NCI-H460 (cell line): ENCODE results near the gene MRPL51. TPM values are rescaled to one million over a fixed set of nuclear protein-coding genes. Genes with fewer than 3 reads are reported as not detected.
"Not testable (repeated sequence)": the region's sequence is repeated elsewhere in the genome, so short reads cannot be mapped to it uniquely, and the experiment has no call there.

ENCODE experiments used
- DNase-seq: peaks from one replicate; pipeline ENCODE4 v3.0.0-alpha.2; 2016; ENCODE audit warnings: low read depth; ENCODE audit errors: extremely low read depth
- total RNA-seq: library from RNA; depleted of rRNA; stranded (reverse); fragments of >200 nt; shearing (Covaris generic); gene quantifications from 2 replicates; pipeline ENCODE4 v1.2.3, GENCODE V29; 2014

The MRPL51 gene
- total RNA-seq, 1 experiment from 2014 or later: 150 TPM

DNA sequence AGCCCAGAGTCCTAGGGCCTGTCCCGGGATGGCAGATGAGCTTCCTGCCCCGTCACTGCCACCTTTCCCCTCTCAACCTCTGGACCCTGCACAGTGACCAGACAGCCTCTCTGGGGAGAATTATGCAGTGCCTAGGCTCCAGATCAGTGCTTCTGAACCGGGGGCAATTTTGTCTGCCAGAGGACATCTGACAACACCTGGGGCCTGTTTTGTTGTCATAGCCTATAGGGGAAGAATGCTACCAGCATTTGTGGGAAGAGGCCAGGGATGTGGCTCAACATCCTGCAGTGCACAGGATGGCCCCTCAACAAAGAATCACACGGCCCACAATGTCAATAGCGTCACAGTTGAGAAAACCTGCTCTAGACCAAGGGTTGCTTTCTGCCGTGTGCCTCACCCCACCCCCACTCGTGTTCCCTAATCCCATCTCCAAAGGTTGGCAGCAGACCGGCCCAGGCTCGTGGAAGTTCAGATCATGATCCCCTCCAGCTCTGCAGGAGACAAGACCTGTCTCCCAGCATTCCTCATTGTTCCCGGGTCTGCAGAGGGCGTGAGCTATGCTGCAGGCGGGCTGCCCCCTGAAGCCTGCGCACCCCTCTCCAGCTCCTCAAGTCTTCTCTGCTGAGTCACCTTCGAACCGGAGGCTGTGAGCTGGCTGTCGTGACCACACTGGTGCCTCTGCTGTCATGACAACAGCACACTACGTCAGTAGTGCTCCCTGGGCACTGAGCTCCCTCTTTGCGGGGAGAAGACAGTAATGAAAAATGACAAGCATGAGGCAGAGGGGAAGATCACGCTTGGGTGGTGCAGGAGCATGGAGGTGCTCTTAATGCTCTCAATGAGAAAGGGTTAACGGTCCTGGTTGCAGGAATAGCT is 39.2 kb upstream of the MRPL51 start:
- peak; percentile 85 for DNase-seq

DNA sequence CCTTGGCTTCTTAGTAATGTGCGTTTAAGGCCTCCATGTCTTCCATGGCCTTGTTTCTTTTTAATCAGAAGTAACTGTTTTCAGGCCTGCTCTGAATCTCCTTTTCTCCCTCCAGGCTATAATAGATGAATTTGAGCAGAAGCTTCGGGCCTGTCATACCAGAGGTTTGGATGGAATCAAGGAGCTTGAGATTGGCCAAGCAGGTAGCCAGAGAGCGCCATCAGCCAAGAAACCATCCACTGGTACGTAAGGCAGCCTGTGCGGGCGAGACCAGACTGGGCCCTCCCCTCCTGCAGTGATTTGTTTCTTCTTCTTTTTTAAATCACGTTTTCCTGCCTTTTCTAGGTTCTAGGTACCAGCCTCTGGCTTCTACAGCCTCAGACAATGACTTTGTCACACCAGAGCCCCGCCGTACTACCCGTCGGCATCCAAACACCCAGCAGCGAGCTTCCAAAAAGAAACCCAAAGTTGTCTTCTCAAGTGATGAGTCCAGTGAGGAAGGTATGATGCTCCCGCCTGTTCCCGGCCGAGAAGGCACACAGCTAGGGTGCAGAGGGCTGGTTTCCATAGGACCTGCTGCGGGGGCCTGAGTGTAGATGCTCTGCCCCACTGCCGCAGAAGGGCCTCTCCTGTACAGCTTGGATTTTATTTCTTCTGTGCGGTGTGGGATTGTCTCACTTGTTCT is 37.7 kb upstream of the MRPL51 start:
- no peak for DNase-seq

DNA sequence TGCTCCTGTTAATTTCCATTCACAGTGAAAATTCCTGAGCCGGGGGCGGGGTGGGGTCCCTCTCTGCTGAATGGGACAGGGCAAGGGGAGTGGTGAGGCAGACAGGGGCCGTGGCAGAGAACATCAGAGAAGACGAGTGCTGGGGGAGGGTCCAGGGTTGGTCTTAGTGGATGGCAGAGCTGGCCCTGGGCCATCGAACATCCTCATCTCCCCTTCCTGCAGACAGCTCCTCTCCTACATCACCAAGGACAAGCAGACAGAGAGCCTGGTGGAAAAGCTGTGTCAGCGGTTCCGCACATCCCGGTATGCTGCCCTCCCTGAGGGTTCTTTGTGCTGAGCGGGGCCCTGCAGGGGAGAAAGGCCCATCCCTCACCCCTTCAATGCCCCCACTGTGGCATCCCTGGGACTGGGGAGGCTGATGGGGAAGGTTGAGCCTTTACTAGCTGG is 36.3 kb upstream of the MRPL51 start:
- no peak for DNase-seq

DNA sequence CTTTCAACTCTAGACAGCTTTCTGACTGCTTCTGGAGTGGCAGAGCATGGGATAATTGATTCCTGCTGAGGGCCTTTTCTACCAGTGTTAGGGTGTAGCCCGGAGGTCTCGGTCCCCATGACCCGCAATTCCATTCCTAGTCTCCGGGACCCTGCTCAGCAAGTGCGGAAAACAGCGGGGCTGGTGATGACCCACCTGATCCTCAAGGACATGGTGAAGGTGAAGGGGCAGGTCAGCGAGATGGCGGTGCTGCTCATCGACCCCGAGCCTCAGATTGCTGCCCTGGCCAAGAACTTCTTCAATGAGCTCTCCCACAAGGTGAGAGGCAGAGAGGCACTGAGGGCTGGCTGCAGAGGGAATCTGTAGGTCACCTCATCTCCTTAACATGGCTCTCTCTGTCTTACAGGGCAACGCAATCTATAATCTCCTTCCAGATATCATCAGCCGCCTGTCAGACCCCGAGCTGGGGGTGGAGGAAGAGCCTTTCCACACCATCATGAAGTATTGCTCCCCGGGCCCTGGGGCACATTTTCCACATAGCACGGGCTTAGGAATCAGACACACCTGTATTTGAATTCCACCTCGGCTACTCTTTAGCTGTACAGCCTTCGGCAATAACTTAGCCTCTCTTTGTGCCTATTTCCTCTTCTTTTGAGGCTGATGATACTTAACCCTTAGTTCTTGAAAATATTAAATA is 35.6 kb upstream of the MRPL51 start:
- DNase-seq: no peak

DNA sequence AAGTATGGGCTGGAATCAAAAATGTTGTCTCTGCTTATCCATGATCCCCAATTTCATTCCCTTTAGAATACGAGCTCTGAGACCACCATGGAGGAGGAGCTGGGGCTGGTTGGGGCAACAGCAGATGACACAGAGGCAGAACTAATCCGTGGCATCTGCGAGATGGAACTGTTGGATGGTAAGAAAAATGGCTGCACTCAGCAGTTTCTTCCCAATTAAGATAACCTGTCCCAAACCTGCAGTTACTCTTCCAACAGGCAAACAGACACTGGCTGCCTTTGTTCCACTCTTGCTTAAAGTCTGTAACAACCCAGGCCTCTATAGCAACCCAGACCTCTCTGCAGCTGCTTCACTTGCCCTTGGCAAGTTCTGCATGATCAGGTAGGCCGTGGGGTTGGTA is 34.6 kb upstream of the MRPL51 start:
- DNase-seq: no peak

DNA sequence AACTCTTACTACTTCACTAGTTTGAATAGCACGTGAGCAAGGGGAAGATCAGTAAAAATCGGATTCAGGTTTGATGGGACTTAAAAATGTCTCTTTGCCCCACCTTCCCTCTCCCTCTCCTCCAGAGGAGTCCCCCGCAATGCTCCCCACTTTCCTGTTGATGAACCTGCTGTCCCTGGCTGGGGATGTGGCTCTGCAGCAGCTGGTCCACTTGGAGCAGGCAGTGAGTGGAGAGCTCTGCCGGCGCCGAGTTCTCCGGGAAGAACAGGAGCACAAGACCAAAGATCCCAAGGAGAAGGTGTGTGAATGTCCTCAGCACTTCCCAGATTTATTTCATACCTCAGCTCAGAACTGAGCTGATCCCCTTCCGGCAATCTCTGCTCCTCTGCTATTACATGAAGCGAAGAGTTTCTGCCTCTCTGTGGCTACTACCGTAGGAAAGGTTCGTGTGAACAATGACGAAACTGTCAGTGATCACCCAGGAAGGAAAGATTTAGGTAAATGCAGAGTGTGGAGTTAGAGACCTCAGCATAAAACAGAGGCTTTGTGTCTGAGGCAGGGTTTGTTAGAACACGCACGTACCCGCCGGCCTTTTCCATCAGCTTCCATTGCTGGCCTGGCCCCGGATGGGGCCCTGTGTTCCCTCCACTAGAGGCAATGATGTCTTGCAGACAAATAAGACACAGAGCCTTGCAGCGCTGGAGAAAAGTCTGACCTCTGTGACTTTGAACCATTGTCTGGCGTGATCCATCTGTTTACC is 33.9 kb upstream of the MRPL51 start:
- DNase-seq: no peak

DNA sequence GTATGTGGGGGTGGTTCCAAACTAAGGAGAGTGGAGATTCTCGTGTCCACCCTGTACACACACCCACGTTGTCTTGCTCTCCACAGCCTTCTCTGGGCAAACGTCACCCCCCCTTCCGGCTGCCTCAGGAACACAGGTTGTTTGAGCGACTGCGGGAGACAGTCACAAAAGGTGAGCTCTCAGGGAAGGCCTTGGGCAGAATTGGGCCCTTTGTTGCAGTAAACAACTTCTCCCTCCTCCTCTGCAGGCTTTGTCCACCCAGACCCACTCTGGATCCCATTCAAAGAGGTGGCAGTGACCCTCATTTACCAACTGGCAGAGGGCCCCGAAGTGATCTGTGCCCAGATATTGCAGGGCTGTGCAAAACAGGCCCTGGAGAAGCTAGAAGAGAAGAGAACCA is 33.1 kb upstream of the MRPL51 start:
- no peak for DNase-seq

DNA sequence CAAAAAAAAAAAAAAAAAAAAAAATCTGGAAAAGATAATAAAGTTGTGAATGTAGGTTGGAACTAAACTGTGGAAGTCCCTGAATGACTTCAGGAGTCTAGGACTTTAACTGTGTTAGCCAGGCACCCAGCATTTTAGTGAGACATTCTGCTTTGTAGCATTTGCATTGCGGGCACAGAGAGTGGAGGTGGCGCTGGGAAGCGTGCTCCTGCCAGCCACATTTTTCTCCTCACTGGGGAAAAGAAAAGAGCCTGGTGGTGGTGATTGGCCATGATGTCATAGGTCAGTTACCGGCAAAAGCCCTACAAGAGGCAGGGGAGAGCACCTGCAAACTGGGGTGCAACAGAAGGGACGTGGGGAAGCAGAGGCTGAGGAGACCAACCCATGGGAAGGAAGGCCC is 31.6 kb upstream of the MRPL51 start:
- DNase-seq: no peak

DNA sequence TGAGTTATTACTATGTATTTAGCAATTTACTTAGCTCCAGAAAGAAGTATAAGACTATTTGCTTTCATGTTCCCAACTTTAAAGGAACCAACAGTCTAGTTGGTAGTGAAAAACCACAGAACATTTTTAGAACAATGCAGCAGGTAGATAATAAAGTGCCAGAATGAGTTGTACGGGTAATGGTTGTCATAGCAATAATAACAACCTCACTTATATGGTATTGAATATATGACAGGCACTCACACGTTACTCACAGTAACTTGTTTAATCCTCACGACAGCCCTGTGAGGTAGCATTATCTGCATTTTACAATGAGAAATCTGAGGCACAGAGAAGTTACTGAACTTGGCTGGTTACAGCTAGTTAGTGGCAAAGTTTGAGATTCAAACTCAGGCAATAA is 30.6 kb upstream of the MRPL51 start:
- no peak for DNase-seq

DNA sequence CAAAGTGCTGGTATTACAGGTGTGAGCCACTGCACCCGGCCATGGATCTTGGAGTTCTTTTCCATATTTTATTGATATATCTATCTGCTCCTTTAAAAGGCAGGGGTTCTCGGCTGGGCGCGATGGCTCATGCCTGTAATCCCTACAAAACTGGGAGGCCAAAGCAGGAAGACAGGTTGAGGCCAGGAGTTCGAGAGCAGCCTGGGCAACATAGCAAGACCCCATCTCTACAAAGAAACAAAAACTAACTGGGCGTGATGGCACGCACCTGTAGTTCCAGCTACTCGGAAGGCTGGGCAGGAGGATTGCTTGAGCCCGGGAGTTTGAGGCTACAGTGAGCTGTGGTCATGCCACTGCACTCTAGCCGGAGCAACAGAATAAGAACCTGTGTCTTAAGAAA is 29.1 kb upstream of the MRPL51 start:
- no peak for DNase-seq

DNA sequence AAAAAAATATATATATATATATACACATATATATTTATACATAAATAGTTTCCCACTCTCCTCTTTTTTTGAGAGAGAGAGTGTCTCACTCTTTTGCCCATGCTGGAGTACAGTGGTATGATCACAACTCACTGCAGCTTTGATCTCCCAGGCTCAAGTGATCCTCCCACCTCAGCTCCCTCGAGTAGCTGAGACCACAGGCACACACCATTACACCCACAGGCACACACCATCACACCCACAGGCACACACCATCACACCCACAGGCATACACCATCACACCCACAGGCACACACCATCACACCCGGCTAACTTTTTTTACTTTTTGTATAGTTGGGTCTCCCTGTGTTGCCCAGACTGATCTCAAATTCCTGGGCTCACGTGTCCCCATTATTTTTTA is 27.1 kb upstream of the MRPL51 start:
- no peak for DNase-seq

DNA sequence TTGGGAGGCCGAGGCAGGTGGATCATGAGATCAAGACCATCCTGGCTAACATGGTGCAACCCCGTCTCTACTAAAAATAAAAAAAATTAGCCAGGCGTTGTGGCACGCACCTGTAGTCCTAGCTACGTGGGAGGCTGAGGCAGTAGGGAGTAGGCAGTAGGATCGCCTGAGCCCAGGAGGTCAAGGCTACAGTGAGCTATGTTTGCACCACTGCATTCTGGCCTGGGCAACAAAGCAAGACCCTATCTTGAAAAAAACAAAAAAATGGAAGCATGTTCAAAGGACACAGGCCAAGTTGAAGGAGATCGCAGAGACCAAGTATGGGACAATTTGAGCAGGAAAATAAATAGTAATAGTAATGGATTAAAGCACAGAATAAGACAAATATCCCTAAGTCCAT is 15.0 kb upstream of the MRPL51 start:
- no peak for DNase-seq

DNA sequence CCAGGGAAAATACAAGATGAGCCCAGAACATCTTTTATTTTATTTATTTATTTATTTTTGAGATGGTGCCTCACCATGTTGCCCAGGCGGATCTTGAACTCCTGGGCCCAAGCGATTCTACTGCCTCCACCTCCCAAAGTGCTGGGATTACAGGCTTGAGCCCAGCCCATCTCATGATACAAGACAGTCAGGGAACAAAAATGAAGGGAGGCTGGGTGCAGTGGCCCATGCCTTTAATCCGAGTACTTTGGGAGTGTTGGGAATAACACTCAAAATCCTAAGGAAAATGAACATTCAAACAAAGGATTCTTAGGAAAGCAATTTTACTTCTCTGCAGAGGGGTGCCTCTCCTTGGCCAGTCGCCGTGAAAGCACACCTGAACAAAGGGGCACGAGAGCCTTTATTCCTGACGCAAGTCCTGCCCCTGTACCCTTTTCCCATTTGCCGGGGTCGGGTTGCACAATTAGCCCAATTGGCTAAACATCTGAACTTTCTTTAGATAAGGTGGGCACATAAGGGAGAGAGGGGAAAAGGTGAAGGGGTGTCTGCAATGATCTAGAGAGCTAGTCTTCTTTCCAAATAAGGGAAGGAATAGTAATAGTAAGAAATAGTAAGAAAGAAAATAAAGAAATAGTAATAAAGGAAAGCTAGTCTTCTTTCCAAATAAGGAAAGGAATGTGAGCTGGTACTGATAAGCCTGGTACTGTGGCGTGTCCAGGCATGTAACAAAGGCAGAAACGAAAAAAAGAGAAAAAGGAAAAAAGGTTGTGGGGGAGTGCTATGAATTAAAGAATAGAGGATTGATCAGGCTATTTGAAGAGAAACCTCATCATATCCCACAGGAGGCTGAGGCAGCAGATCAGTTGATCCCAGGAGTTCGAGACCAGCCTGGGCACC is 14.3 kb upstream of the MRPL51 start:
- no peak for DNase-seq

DNA sequence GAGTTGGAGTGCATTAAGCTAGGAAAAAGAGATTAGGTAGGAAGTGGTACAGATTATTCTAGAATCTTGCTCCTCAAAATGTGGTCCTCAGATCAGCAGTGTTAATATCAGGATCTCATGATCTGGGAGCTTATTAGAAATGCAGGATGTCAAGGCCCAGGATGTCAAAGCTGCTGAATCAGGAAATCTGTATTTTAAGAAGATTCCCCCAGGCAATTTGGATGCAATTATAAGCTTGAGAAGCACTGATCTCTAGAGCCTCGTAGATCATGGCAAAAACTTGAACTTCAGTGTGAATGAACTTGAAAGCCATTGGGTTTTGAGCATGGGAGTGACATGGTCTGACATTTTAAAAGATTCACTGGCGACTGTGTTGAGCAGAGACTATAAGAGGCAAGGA is 7.4 kb upstream of the MRPL51 start:
- no peak for DNase-seq

DNA sequence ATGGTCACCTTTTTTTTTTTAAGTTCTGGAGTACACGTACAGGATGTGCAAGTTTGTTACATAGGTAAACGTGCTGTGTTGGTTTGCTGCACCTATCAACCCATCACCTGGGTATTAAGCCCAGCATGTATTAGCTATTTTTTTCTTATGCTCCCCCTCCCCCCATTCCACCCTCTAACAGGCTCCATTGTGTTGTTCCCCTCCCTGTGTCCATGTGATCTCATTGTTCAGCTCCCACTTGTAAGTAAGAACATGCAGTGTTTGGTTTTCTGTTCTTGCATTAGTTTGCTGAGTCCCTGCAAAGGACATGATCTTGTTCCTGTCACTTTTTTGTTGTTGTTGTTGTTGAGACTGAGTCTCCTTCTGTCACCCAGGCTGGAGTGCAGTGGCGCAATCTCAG is 4.2 kb upstream of the MRPL51 start:
- DNase-seq: not testable (repeated sequence)

DNA sequence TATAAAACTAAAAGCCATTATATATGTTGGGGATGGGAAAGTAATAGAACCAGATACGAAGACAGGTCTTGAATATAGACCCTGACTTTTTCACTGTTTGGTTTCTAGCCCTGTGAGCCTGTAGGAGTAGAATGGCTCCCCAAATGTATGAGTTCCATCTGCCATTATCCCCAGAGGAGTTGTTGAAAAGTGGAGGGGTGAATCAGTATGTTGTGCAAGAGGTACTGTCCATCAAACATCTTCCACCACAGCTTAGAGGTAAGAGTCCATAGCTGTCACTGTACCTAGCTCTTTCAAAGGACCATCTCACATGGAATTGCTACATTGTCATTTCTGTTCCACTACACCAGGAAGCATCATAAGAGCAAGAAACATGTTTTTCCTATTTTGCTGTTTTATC is 1.9 kb upstream of the MRPL51 start:
- DNase-seq: no peak

DNA sequence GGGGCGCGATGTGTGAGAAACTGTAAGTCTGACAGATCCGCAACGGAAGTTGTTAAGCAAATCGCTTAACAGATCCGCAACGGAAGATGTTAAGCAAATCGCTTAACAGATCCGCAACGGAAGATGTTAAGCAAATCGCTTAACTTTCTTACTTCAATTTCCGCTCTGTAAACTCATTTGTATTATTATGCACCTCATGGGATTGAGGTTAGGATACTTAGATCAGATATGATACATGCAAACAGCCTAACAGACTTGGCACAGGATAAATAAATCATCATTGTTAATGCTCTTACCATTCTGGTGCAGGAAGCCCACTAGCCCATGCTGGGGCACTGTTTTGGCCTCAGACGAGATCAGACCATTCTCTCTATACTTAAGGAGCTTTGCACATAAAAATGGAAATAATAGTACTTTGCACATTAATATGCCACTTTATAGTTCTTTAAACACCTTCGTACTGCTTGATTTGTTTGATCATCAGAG is 1.2 kb upstream of the MRPL51 start:
- no peak for DNase-seq

DNA sequence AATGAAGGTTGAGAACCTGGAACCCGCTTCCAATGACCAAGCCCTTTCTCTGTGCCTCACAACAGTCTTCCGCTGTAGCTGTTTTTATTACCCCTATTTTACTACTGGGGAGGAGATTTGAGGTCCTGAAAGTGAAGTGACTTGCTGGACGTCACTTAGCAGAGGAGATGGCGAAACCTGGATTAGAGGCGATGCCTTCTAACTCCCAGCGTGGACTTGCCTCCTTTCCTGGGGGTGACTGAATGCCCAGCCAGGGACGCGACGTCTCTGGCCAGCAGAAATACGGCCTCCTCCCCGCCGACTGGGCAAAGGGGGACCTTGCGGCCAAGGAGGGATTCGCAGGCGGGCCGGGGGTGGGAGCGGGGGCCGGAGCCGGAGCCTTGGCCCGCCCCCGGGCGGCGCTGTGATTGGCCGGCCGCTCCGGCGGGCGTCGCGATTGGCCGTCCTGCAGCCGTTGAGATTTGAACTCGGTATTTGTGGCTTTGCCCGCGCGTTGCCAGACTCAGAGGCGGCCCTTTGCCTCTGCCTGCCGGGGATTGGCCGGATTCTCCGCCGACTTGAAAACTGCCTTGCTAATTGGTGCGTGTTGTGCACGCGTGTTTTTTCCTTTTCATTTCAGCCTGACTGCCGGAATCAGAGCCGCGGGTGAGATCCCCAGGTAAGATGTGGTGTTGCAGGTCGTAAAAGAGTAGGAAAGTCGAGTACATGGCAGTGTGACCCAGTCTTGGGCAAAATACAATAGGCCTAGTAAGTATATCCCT is 615 bp upstream of the MRPL51 start, which contains the start of gene NCAPD2:
TSS of gene NCAPD2 (plus strand) at position 606 of the 761 bp plus-strand sequence. CDS start 997 bp downstream, outside the sequence.
- DNase-seq: peak; percentile 91

DNA sequence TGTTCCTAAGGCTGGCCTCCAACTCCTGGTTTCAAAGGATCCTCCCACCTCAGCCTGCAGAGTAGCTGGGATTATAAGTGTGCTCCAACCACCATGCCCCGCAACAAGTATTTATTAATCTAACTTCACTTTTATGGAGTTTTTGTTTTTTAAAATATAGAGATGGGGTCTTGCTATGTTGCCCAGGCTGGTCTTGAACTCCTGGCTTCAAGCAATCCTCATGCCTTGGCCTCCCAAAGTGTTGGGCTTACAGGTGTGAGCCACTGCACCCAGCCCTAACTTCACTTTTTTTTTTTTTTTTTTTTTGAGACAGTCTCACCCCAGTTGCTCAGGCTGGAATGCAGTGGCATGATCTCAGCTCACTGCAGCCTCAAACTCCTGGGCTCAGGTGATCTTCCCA is 2.4 kb downstream of the MRPL51 start:
- not testable (repeated sequence) for DNase-seq
